NCI-H345 treated with DMSO at 0.1 percent for 48 hours (cell line): Measurements from ENCODE around the gene HES3.
"Not testable (repeated sequence)": the region's sequence is repeated elsewhere in the genome, so short reads cannot be mapped to it uniquely, and the experiment has no call there.

ENCODE experiments used
- DNase-seq: peaks from one replicate; lab custom pipeline; 2025; ENCODE audit not compliant: unreplicated experiment; lab: John Stamatoyannopoulos, UW

HES3 gene

DNA sequence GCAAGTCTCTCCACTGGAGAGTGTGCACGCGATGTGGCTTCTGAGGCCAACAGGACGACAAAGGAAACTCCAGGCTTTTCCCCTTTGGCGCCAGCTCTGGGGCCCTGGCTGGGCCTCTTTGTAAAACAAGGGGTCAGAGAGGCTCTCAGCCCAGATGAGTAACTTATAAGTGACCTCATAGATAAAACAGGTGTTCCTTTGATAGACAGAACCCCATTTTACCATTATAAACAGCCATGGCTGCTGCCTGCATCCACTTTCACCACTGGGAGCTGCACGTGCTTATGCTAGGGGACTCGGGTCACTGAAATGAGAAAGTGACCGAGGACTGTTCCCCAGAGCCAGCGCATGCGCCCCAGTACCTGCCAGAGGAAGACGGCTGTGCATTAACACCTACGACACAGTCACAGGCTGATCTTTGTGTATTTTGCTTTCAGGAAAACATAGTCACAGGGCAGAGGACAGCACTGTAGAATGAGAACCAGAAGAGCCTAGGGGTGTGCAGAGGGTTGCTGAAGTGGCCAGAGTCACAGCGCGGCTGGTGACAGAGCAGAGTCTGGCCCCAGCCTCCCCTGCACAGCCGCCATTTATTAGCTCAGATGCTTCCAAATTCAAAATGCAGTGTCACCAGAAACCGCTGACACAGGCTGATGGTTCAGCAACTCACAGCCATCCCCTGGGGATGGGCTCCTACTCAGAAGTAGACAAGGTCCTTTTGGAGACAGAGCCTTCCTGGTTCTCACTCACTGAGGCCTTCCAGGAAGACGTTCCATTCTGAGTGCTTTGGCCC lies 25.4 kb upstream of the HES3 start:
- DNase-seq = no peak

GRCh38 chr1:6219641-6220040 lies 24.3 kb upstream of the HES3 start:
- not testable (repeated sequence) for DNase-seq

DNA sequence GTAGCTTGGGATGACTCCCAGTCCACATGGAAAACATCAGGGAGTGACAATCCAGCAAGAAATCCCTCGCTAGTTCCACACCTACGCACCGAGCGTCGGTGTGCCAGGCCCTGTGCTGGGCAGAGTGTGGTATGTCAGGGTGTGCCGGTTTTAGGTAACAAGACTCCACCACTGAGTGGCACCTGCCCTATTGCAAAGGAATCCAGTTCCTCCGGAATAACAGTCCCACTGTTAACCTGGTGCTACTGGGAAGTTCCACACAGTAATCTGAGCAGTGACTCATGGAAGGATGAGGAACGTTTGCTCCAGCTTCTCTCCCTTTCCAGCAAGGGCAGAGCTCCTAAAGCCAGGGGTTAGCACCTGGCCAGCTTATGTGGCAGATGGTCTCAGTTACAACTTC lies 23.7 kb upstream of the HES3 start:
- DNase-seq = no peak

- DNase-seq = no peak
Observed at GRCh38 chr1:6221210-6221784, 22.7 kb upstream of the HES3 start.

- DNase-seq = no peak
Observed at GRCh38 chr1:6222636-6223035, 21.3 kb upstream of the HES3 start.

- DNase-seq = no peak
Observed at GRCh38 chr1:6223617-6224016, 20.4 kb upstream of the HES3 start.

- DNase-seq = no peak
Observed at GRCh38 chr1:6224718-6225117, 19.3 kb upstream of the HES3 start.

GRCh38 chr1:6225651-6226050 lies 18.3 kb upstream of the HES3 start:
- no peak for DNase-seq

- DNase-seq = no peak
Observed at GRCh38 chr1:6233376-6233775, 10.6 kb upstream of the HES3 start.

- DNase-seq = no peak
Observed at GRCh38 chr1:6234502-6235295, 9.3 kb upstream of the HES3 start.

DNA sequence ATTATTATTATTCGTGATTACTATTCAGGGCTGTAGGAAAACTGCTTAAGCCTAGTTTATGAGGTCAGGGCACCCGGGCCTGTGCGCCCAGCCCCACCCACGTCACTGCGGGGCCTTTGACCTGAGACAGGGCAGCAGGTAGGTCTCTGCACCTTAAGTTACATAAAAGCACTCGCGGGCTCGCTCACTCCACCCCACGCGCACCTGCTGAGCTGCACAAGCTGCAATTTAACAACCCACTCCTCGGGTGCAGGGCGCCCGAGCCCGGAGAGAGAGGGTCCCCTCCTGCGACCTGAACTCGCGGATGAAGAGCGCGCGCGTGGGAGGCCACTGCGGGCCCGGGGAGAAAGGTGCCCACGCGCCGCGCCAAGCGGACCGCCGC lies 8.7 kb upstream of the HES3 start:
- DNase-seq = no peak

DNA sequence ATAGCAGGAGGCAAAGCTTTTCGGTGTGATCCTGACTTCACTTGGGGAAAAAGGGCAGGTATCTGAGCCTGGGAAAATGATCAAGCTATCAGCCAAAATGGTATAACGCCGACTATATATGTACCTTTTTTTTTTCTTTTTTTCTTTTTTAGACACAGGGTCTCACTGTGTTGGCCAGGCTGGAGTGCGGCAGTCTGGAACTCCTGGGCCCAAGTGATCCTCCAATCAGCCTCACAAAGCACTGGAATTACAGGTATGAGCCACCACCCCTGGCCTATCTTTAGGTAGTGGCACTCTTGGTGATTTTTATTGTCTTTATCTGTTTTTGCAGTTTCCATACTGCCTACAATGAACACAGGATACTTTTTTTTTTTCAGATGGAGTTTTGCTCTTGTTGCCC lies 6.9 kb upstream of the HES3 start:
- no peak for DNase-seq

GRCh38 chr1:6239213-6239752 lies 4.7 kb upstream of the HES3 start:
- DNase-seq = no peak

GRCh38 chr1:6239950-6240768 lies 3.8 kb upstream of the HES3 start:
- DNase-seq = peak; percentile 70

DNA sequence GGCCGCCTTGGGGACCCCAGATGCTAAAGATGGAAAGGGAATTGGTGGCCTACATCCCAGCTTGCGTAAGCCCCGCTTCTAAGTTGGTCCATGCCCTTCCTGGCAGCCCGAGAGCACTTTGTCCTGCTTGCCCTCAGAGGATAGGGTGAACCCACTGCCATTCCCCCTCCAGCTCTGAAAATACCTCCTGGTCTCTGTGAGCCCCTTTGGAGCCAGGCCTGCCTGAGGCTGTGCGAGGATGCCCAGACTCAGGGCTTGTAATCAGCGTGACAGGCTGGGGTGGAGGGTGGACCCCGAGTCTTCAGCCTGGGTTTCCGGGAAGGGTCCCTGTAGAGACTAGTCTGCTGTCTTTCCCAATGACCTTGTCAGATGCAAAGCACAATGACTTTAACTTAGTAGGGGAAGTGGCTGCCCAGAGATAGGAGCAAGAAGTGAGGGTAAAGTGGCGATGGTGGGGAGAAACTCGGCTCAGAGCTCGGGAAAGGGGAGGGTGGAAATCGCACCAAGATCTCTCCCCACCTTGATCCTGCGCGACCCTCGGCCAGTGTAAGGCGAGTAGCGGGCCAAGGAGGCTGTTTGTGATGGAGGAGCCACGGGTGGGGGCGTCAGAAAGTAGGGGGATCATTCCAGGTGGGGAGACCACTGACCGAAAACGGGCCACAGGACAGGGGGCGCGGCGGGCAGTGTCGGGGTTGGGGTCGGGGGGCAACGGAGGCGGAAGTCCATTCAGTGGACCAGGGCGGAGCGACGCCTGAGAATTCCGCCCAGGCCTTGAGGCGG lies 2.7 kb upstream of the HES3 start:
- no peak for DNase-seq

DNA sequence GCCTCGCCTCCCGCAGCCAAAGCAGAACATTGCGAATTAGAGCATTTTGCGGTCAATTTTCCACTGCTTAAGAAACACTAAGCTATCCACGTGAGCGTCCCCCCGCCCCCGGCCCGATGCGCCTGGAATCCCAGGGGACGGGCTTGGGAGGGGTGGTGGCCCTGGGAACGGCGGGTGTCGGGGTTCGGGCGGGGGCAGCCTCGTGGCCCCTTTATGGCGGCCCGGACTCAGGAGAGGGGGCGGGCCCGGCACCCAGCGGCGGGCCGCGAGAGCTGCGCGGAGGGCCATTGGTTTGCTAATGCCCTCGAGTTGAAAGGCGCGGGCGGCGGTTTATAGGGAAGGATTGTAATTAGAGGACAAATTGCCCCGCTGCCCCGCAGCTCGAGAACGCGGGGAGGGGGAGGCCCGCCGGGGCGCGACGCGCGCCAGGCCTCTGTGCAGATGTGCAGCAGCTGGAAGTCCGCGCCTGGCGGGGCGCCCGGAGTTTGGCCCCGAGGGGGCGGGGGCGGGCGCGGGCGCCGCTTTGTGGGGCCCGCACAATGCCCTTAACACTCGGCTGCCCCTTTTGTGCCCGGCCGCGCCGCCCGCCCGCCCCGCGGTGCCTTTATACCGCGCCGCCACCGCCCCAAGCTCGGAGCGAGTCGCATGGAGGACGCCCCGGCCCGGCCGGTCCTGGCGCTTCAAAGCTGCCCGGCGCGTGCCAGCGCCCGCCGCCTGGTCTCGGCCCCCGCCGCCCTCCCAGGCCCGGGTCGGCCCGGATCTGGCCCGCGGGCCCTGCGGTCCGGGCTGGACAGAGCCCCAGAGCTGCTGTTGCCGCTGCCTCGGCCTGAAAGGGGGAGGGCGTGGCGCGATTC lies 1.9 kb upstream of the HES3 start:
- no peak for DNase-seq

DNA sequence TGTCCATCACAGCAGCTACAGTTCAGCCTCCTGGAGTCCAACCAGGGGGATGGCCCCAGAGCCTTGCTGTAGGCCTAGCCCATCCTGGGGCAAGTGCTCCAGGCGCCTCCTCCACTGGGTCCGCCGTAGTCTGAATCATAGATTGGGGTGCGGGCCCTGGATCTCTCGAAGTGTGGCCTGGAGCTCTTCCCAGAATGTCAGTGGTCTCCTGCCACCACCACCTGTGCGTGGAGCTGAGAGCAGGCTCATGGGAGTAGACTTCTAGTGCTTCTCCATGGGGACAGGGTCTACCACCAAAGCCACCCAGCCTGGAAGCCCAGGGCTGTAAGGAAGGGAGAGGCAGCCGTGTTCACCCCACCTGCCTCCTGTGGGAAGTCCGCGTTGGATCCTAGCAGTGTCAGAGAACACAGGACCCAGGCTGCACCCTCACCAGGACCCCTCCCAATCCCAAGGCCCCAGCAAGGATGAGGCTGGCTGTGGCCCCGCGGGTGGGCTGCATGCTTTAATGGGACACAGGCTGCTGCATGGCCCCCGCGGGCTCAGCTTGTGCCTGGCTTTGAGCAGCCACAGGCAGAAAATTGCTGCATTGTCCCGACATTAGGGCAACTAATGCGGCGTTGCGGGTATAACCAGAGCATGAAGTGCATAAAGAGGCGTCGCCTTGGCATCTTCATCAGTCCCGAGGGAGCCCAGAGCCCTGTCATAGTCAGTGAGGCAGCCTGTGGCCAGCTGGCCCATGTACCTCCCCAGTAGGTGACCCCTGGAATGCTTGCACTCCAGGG lies 735 bp upstream of the HES3 start:
- DNase-seq = no peak

- no peak for DNase-seq
Observed at GRCh38 chr1:6244401-6245049, 546 bp downstream of the HES3 start.
